NCI-H2227 treated with DMSO at 0.1 percent for 48 hours (cell line): ENCODE results near the gene NPHP3.
"Not testable (repeated sequence)": the region's sequence is repeated elsewhere in the genome, so short reads cannot be mapped to it uniquely, and the experiment has no call there.

Experiments used
- DNase-seq: peaks from one replicate; lab custom pipeline; 2025; lab: John Stamatoyannopoulos, UW

NPHP3 gene

GRCh38 chr3:132722165-132723023 lies at the start of gene NPHP3:
NPHP3 (minus strand) TSS chr3:132722409; CDS start chr3:132722355, 54 bp downstream.
- DNase-seq = peak; percentile 87

- DNase-seq = no peak
Observed at GRCh38 chr3:132758740-132759139, 36.5 kb upstream of the NPHP3 start.

- no peak for DNase-seq
Observed at GRCh38 chr3:132756108-132756650, 34.0 kb upstream of the NPHP3 start.

- DNase-seq = no peak
Observed at GRCh38 chr3:132753946-132754345, 31.7 kb upstream of the NPHP3 start.

GRCh38 chr3:132749786-132750185 lies 27.6 kb upstream of the NPHP3 start:
- DNase-seq = no peak

- DNase-seq = not testable (repeated sequence)
Observed at GRCh38 chr3:132746720-132747119, 24.5 kb upstream of the NPHP3 start.

- DNase-seq = no peak
Observed at GRCh38 chr3:132738314-132738713, 16.1 kb upstream of the NPHP3 start.

- DNase-seq = no peak
Observed at GRCh38 chr3:132735589-132735988, 13.4 kb upstream of the NPHP3 start.

GRCh38 chr3:132730891-132731580 lies 8.8 kb upstream of the NPHP3 start:
- DNase-seq = peak; percentile 51

GRCh38 chr3:132726341-132726823 lies 4.2 kb upstream of the NPHP3 start:
- DNase-seq = peak; percentile 40

- peak; percentile 57 for DNase-seq
Observed at GRCh38 chr3:132723024-132723950, 1.1 kb upstream of the NPHP3 start.

- peak; percentile 35 for DNase-seq
Observed at GRCh38 chr3:132721479-132722164, 587 bp downstream of the NPHP3 start.

- DNase-seq = no peak
Observed at GRCh38 chr3:132720228-132720627, 2.0 kb downstream of the NPHP3 start.

GRCh38 chr3:132716372-132716771 lies 5.8 kb downstream of the NPHP3 start:
- DNase-seq = no peak

GRCh38 chr3:132713977-132714727 lies 8.1 kb downstream of the NPHP3 start:
- no peak for DNase-seq

GRCh38 chr3:132710311-132710710 lies 11.9 kb downstream of the NPHP3 start:
- no peak for DNase-seq

GRCh38 chr3:132709761-132710160 lies 12.4 kb downstream of the NPHP3 start:
- no peak for DNase-seq

GRCh38 chr3:132703733-132704132 lies 18.5 kb downstream of the NPHP3 start:
- no peak for DNase-seq

- DNase-seq = no peak
Observed at GRCh38 chr3:132695422-132695821, 26.8 kb downstream of the NPHP3 start.

GRCh38 chr3:132694991-132695390 lies 27.2 kb downstream of the NPHP3 start:
- no peak for DNase-seq
